B cell (primary cell): ENCODE data around the gene NPAS3. TPM values are rescaled to one million over a fixed set of nuclear protein-coding genes. Genes with fewer than 3 reads are reported as not detected.

ENCODE experiments used
- ATAC-seq: fragments of 200-7000 bp; cut with Tn5 transposase; one replicate; pipeline ENCODE4 v1.10.0; 2021; ENCODE audit warnings: low read depth, mild to moderate bottlenecking, moderate number of reproducible peaks, moderate library complexity
- CTCF ChIA-PET: fragments of 350-600 bp; sonication (Branson Sonifier 250); formaldehyde crosslinking; loops from one replicate; lab custom pipeline; 2021; ENCODE audit warnings: antibody characterized with exemption, inconsistent platforms; lab: Charles Lee
- POLR2A ChIA-PET: fragments of 350-600 bp; sonication (Branson Sonifier 250); formaldehyde crosslinking; loops from one replicate; lab custom pipeline; 2021; ENCODE audit warnings: antibody characterized with exemption; lab: Charles Lee
- DNase-seq: peaks from one replicate; pipeline ENCODE4 v3.0.0; 2013
- H2AFZ ChIP-seq: 2 replicates; pipeline ENCODE4 v1.6.1; 2012; ENCODE audit warnings: mild to moderate bottlenecking, low read depth, low read length; ENCODE audit not compliant: insufficient read depth, poor library complexity, severe bottlenecking
- H3K27ac ChIP-seq, 2 donors: 1 replicate in 1 of 2; 2 replicates in 1 of 2; pipeline ENCODE4 v1.5.1; 2012 to 2013; ENCODE audit warnings: low read length in 2 of 2, mild to moderate bottlenecking in 2 of 2, moderate library complexity in 1 of 2
- H3K27me3 ChIP-seq, 4 experiments: fragments of 200-600 bp in 1 of 4; sonication (generic) in 1 of 4; replicated peaks in 1 of 4; 1 replicate in 2 of 4; 2 replicates in 2 of 4; pipeline versions ENCODE4 v1.6.1 to v1.7.0; 2013 to 2016; ENCODE audit warnings: low read length in 3 of 4, mild to moderate bottlenecking in 2 of 4, mixed read lengths in 1 of 4, moderate library complexity in 1 of 4; ENCODE audit not compliant: insufficient read depth in 4 of 4, control insufficient read depth in 3 of 4; ENCODE audit errors: control extremely low read depth in 1 of 4
- H3K36me3 ChIP-seq, 2 experiments: replicated peaks in 1 of 2; 1 replicate in 1 of 2; 2 replicates in 1 of 2; pipeline versions ENCODE4 v1.6.1 to v1.7.1; 2013; ENCODE audit warnings: low read length in 1 of 2; ENCODE audit not compliant: insufficient read depth in 2 of 2, control insufficient read depth in 1 of 2; ENCODE audit errors: control extremely low read depth in 1 of 2, extremely low read depth in 1 of 2
- H3K4me1 ChIP-seq, 2 donors: fragments of 200-600 bp in 1 of 2; sonication (generic) in 1 of 2; 1 replicate in 1 of 2; 2 replicates in 1 of 2; pipeline versions ENCODE4 v1.5.1 to v1.6.1; 2013 to 2017; ENCODE audit warnings: low read length in 2 of 2; ENCODE audit not compliant: control insufficient read depth in 2 of 2, insufficient read depth in 2 of 2
- H3K4me2 ChIP-seq: replicated peaks from 2 replicates; pipeline ENCODE3; 2012; ENCODE audit warnings: mild to moderate bottlenecking, low read depth, low read length; ENCODE audit not compliant: poor library complexity, severe bottlenecking
- H3K4me3 ChIP-seq, 5 experiments: fragments of 200-600 bp in 1 of 5; sonication (generic) in 1 of 5; 1 replicate in 3 of 5; 2 replicates in 2 of 5; pipeline versions ENCODE4 v1.5.1 to v1.7.0; 2011 to 2016; ENCODE audit warnings: low read length in 4 of 5, mild to moderate bottlenecking in 4 of 5, low read depth in 2 of 5, control low read depth in 1 of 5, moderate library complexity in 1 of 5; ENCODE audit not compliant: insufficient read depth in 1 of 5; ENCODE audit errors: control extremely low read depth in 1 of 5, extremely low read depth in 1 of 5
- H3K79me2 ChIP-seq: fragments of 200-600 bp; sonication (generic); one replicate; pipeline ENCODE4 v1.6.0; 2016; ENCODE audit warnings: low read length; ENCODE audit not compliant: control insufficient read depth, insufficient read depth
- H3K9ac ChIP-seq: fragments of 200-600 bp; sonication (generic); 2 replicates; pipeline ENCODE4 v1.6.1; 2017; ENCODE audit warnings: mild to moderate bottlenecking, low read length, moderate library complexity
- H3K9me3 ChIP-seq, 3 donors: one replicate each; pipeline versions ENCODE4 v1.6.1 to v1.7.1; 2013; ENCODE audit warnings: low read length in 2 of 3; ENCODE audit not compliant: control insufficient read depth in 2 of 3, insufficient read depth in 1 of 3; ENCODE audit errors: control extremely low read depth in 1 of 3
- H4K20me1 ChIP-seq: 2 replicates; pipeline ENCODE4 v1.6.0; 2012; ENCODE audit warnings: mild to moderate bottlenecking, low read length; ENCODE audit not compliant: insufficient read depth, control insufficient read depth, poor library complexity, severe bottlenecking
- H3K27ac Mint-ChIP-seq: one replicate; pipeline ENCODE4 v1.8.0; 2021; ENCODE audit warnings: mixed read lengths
- H3K27me3 Mint-ChIP-seq: one replicate; pipeline ENCODE4 v1.8.0; 2021; ENCODE audit warnings: mixed read lengths
- H3K4me1 Mint-ChIP-seq: one replicate; pipeline ENCODE4 v1.8.0; 2021; ENCODE audit warnings: mixed read lengths
- H3K4me3 Mint-ChIP-seq: one replicate; pipeline ENCODE4 v1.8.0; 2021; ENCODE audit warnings: mixed read lengths
- H3K9me3 Mint-ChIP-seq: one replicate; pipeline ENCODE4 v1.8.0; 2022; ENCODE audit warnings: mixed read lengths; ENCODE audit not compliant: insufficient read depth
- CTCF ChIP-seq: fragments of 200-600 bp; IDR thresholded peaks from one replicate; pipeline ENCODE4 v1.8.0; 2022; ENCODE audit warnings: antibody characterized with exemption, mild to moderate bottlenecking
- EZH2 ChIP-seq: IDR thresholded peaks from 2 replicates; pipeline ENCODE4 v1.6.1; 2012; ENCODE audit warnings: borderline replicate concordance, low read depth, mild to moderate bottlenecking, moderate library complexity, low read length; ENCODE audit not compliant: insufficient read depth, poor library complexity, severe bottlenecking
- WGBS: methylation state at CpG from one replicate; pipeline ENCODE4 v1.1.5; 2013; ENCODE audit warnings: missing lambda C conversion rate; ENCODE audit not compliant: insufficient coverage; 5-methylcytosine and 5-hydroxymethylcytosine counted together
- intact Hi-C: fragments of 100-400 bp; cut with micrococcal nuclease; formaldehyde crosslinking; loops from one replicate; pipeline ENCODE4 v1.10.0; 2022
- polyA plus RNA-seq: library from polyadenylated mRNA; depleted of rRNA; stranded (reverse); fragments of >200 nt; gene quantifications from 2 replicates; pipeline ENCODE4 v1.2.3, GENCODE V29; 2012
- total RNA-seq, 2 donors: library from RNA; stranded (reverse); fragments of 120-200 nt in 1 of 2; gene quantifications; 1 replicate in 1 of 2; 2 replicates in 1 of 2; pipeline versions ENCODE4 v1.2.3 to v1.2.4, GENCODE V29; 2013 to 2022

The NPAS3 gene
- total and polyA plus RNA-seq, 2 donors (not counting 1 experiment from before 2014, with no cell fraction given) = not detected

GRCh38 chr14:33390335-33390734 is 451.7 kb downstream of the NPAS3 start:
- WGBS = no CpG with 5 or more reads among the region's 2 CpGs
- no peak for ATAC-seq

More at GRCh38 chr14:33390335-33390734, 451.7 kb downstream of the NPAS3 start:
- H3K9me3 Mint-ChIP-seq = no peaks in the 10 kb centered on the region
- no peak overlapping the region for H3K27ac Mint-ChIP-seq
- TF ChIP-seq CTCF = no peak
- no peak for TF ChIP-seq EZH2
- POLR2A ChIA-PET = no interaction called here
- intact Hi-C loops = no loop called here
- Histone ChIP-seq H3K4me3 (no peak overlapping the region), H3K9ac (no peak overlapping the region), H4K20me1 (no peaks in the 10 kb centered on the region), H3K27ac (no peak overlapping the region), H3K4me2 (no peak overlapping the region), H2AFZ (no peak overlapping the region), H3K9me3 (no peaks in the 10 kb centered on the region), H3K27me3 (no peaks in the 10 kb centered on the region), H3K36me3 (no peaks in the 10 kb centered on the region), H3K79me2 (no peaks in the 10 kb centered on the region), H3K4me1 (no peaks in the 10 kb centered on the region)
- DNase-seq = no peak
- no peak overlapping the region for H3K4me3 Mint-ChIP-seq
- no peaks in the 10 kb centered on the region for H3K4me1 Mint-ChIP-seq
- no peaks in the 10 kb centered on the region for H3K27me3 Mint-ChIP-seq
- CTCF ChIA-PET = no interaction called here
